ENCODE data around the gene CAPN10. TPM values are rescaled to one million over a fixed set of nuclear protein-coding genes. Genes with fewer than 3 reads are reported as not detected.

The CAPN10 gene
- total and polyA plus RNA-seq, 9 donors, result 2.2 to 34.3 (median 25.1) TPM

DNA sequence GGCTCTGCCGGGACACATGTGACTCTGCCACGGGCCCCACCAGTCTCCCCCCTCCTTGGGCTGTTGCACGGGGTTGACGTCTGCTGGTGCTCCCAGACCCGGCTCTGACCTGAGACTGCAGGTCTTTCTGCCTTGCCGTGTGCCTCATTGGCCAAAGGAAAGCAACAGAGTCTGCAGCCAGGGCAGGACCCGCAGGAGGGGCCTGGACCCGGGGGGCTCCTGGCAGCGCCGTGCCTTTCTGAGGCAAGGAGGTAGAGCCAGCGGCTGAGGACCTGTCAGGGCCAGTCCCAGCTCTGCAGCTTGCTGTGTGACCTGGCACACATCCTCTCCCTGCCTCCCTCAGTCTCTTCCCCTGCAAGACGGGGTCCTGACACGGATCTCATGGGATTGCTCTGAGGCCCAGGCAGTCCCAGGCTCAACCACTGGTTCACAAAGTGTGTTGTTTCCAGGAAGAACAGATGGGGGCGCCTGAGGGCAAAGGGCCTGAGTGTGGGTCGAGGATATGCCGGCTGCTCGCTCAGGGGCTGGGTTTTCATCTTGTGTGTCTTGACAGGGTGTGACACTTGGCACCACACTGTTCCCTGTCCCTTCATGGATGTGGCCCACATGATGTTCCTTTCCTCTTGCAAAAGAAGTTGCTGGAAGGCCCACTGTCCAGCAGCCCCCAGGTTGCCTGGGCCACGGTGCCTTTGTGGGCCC lies 9.0 kb downstream of the CAPN10 start:
- intact Hi-C loops (cut with DNase I), result no loop called here
- Histone ChIP-seq H3K4me1 (ENCODE audit: insufficient read depth) (peaks cover 5% of the 10 kb centered on the region), H3K9me3 (no peaks in the 10 kb centered on the region), H3K27ac (peak overlapping the region in 1 of 2 donors; percentile 7), H3K4me3 (no peak overlapping the region), H3K27me3 (no peaks in the 10 kb centered on the region), H3K36me3 (no peaks in the 10 kb centered on the region)
- peak in 4 of 5 donors; percentile 6 to 49 (median 20) for DNase-seq
- WGBS, 3 donors, result 65 to 70% (median 66%) methylated on average over 18 of the region's 18 CpGs
- no peak for TF ChIP-seq EP300 (IDR thresholded peaks at IDR 0.05)
- TF ChIP-seq POLR2A (IDR thresholded peaks at IDR 0.05), result no peak
- TF ChIP-seq, protein P1, sequence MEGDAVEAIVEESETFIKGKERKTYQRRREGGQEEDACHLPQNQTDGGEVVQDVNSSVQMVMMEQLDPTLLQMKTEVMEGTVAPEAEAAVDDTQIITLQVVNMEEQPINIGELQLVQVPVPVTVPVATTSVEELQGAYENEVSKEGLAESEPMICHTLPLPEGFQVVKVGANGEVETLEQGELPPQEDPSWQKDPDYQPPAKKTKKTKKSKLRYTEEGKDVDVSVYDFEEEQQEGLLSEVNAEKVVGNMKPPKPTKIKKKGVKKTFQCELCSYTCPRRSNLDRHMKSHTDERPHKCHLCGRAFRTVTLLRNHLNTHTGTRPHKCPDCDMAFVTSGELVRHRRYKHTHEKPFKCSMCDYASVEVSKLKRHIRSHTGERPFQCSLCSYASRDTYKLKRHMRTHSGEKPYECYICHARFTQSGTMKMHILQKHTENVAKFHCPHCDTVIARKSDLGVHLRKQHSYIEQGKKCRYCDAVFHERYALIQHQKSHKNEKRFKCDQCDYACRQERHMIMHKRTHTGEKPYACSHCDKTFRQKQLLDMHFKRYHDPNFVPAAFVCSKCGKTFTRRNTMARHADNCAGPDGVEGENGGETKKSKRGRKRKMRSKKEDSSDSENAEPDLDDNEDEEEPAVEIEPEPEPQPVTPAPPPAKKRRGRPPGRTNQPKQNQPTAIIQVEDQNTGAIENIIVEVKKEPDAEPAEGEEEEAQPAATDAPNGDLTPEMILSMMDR (IDR thresholded peaks at IDR 0.05), result no peak

- Histone ChIP-seq H3K27me3 (no peaks in the 10 kb centered on the region), H3K9me3 (no peaks in the 10 kb centered on the region), H3K4me3 (no peak overlapping the region), H3K4me1 (ENCODE audit: insufficient read depth) (peaks cover 5% of the 10 kb centered on the region), H3K36me3 (no peaks in the 10 kb centered on the region), H3K27ac (no peak overlapping the region)
- TF ChIP-seq, protein P1 (IDR thresholded peaks at IDR 0.05), result no peak
- TF ChIP-seq POLR2A (IDR thresholded peaks at IDR 0.05) (no peak), EP300 (IDR thresholded peaks at IDR 0.05) (no peak)
- 80 to 90% (median 83%) methylated on average over 17 of the region's 17 CpGs for WGBS, 3 donors
- intact Hi-C loops (cut with DNase I), result no loop called here
- DNase-seq, result peak in 2 of 5 donors; percentile 5 to 47
These were observed 9.5 kb downstream of the CAPN10 start for GRCh38 chr2:240596080-240596460.

GRCh38 chr2:240596491-240596931 lies 10.0 kb downstream of the CAPN10 start:
- Histone ChIP-seq H3K4me1 (ENCODE audit: insufficient read depth) (peaks cover 5% of the 10 kb centered on the region), H3K27ac (no peak overlapping the region), H3K4me3 (no peak overlapping the region), H3K9me3 (no peaks in the 10 kb centered on the region), H3K27me3 (no peaks in the 10 kb centered on the region), H3K36me3 (no peaks in the 10 kb centered on the region)
- peak in 4 of 5 donors; percentile 7 to 73 (median 22) for DNase-seq
- TF ChIP-seq EP300 (IDR thresholded peaks at IDR 0.05), result no peak
- no peak for TF ChIP-seq POLR2A (IDR thresholded peaks at IDR 0.05)
- TF ChIP-seq, protein P1 (IDR thresholded peaks at IDR 0.05), result no peak
- WGBS, 3 donors, result 70 to 84% (median 76%) methylated on average over 22 to 23 of the region's 23 CpGs
- intact Hi-C loops (cut with DNase I), result no loop called here

DNA sequence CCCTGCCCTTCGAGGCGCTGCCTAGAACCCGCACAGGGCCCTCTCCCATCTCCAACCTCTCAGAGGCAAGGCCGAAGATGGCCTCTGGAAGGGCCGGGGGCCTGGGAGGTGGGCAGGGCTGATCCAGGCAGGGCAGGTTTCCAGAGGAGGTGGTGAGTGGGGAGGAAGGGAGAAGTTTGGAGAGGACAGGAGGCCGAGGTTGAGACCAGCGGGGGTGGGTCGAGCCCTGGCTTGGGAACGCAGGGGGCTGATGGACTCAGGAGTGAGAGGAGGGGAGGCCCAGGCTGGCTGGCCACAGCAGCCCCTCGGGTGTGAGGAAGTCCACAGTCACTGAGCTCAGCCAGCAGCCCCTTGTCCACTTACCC lies 10.5 kb downstream of the CAPN10 start:
- no peaks in the 10 kb centered on the region for H3K27me3 ChIP-seq
- TF ChIP-seq POLR2A (IDR thresholded peaks at IDR 0.05) (no peak), EP300 (IDR thresholded peaks at IDR 0.05) (no peak)
- TF ChIP-seq, protein P1 (IDR thresholded peaks at IDR 0.05), result no peak
- H3K4me1 ChIP-seq (ENCODE audit: insufficient read depth), result peaks cover 5% of the 10 kb centered on the region
- peak in 2 of 5 donors; percentile 14 to 41 for DNase-seq
- no peaks in the 10 kb centered on the region for H3K36me3 ChIP-seq
- no peak overlapping the region for H3K27ac ChIP-seq
- WGBS, 3 donors, result 83 to 87% (median 86%) methylated on average over 10 of the region's 10 CpGs
- intact Hi-C loops (cut with DNase I), result no loop called here
- H3K9me3 ChIP-seq, result no peaks in the 10 kb centered on the region
- no peak overlapping the region for H3K4me3 ChIP-seq

Measured in ovary (tissue), 9 donors.